Stimulated activated effector memory CD8-positive, alpha-beta T cell treated with anti-CD3 and anti-CD28 coated beads, Interleukin-12 subunit alpha, Interleukin-12 subunit beta, amount 100 ng/mL, for 72 hours (primary cell): Measurements from ENCODE around the gene ERMP1.
"Not testable (repeated sequence)": the region's sequence is repeated elsewhere in the genome, so short reads cannot be mapped to it uniquely, and the experiment has no call there.

Source experiments
- ATAC-seq: fragments of 150-1000 bp; cut with Tn5 transposase; 2 replicates; pipeline ENCODE4 v1.10.0; 2021
- DNase-seq, 2 donors: peaks; one replicate each; pipeline ENCODE4 v3.0.0; 2021 to 2022; ENCODE audit warnings: low spot score in 2 of 2
- H3K27ac Mint-ChIP-seq: one replicate; pipeline ENCODE4 v1.8.0; 2022; ENCODE audit warnings: mild to moderate bottlenecking, mixed read lengths
- H3K36me3 Mint-ChIP-seq: one replicate; pipeline ENCODE4 v1.8.0; 2022; ENCODE audit warnings: mild to moderate bottlenecking, mixed read lengths
- H3K4me1 Mint-ChIP-seq: one replicate; pipeline ENCODE4 v1.8.0; 2022; ENCODE audit warnings: mixed read lengths
- H3K4me3 Mint-ChIP-seq: one replicate; pipeline ENCODE4 v1.8.0; 2022; ENCODE audit warnings: mild to moderate bottlenecking, mixed read lengths
- H3K9me3 Mint-ChIP-seq: one replicate; pipeline ENCODE4 v1.8.0; 2022; ENCODE audit warnings: mixed read lengths

Gene ERMP1

GRCh38 chr9:5832538-5833529, at the start of gene ERMP1:
TSS of gene ERMP1 (minus strand) at chr9:5833117. CDS start at chr9:5833027, 90 bp downstream.
- DNase-seq: peak; percentile 93 to 96
- Mint-ChIP-seq H3K4me3 (peak within 1 kb of the TSS; percentile 91), H3K4me1 (peaks cover 44% of the 10 kb centered on the region), H3K9me3 (no peaks in the 10 kb centered on the region), H3K27ac (peak within 1 kb of the TSS; percentile 87), H3K36me3 (peaks cover 14% of the 10 kb centered on the region)
- ATAC-seq: peak; percentile 95

GRCh38 chr9:5882244-5883012, 49.5 kb upstream of the ERMP1 start:
- not testable (repeated sequence) for H3K9me3 Mint-ChIP-seq, H3K27ac Mint-ChIP-seq, ATAC-seq, H3K4me3 Mint-ChIP-seq, DNase-seq, H3K4me1 Mint-ChIP-seq, H3K36me3 Mint-ChIP-seq

GRCh38 chr9:5879419-5880181, 46.7 kb upstream of the ERMP1 start:
- Mint-ChIP-seq H3K9me3 (peaks cover 3% of the 10 kb centered on the region), H3K27ac (no peak overlapping the region), H3K36me3 (no peaks in the 10 kb centered on the region), H3K4me1 (peaks cover 7% of the 10 kb centered on the region), H3K4me3 (no peak overlapping the region)
- ATAC-seq (peak; percentile 89), DNase-seq (no peak)

- Mint-ChIP-seq H3K27ac (no peak overlapping the region), H3K9me3 (peaks cover 3% of the 10 kb centered on the region), H3K4me3 (no peak overlapping the region), H3K36me3 (no peaks in the 10 kb centered on the region), H3K4me1 (peaks cover 12% of the 10 kb centered on the region)
- no peak for ATAC-seq
- DNase-seq: no peak
Observed at GRCh38 chr9:5876711-5877110, 43.8 kb upstream of the ERMP1 start.

GRCh38 chr9:5876026-5876425, 43.1 kb upstream of the ERMP1 start:
- ATAC-seq (no peak), DNase-seq (no peak)
- no peak overlapping the region for H3K4me3 Mint-ChIP-seq
- peak overlapping the region; percentile 73 for H3K27ac Mint-ChIP-seq
- peaks cover 3% of the 10 kb centered on the region for H3K9me3 Mint-ChIP-seq
- H3K4me1 Mint-ChIP-seq: peaks cover 12% of the 10 kb centered on the region
- no peaks in the 10 kb centered on the region for H3K36me3 Mint-ChIP-seq

- Mint-ChIP-seq H3K4me1 (peaks cover 12% of the 10 kb centered on the region), H3K4me3 (no peak overlapping the region), H3K27ac (peak overlapping the region; percentile 37), H3K36me3 (no peaks in the 10 kb centered on the region), H3K9me3 (peaks cover 3% of the 10 kb centered on the region)
- ATAC-seq: no peak
- no peak for DNase-seq
Observed at GRCh38 chr9:5874048-5874447, 41.1 kb upstream of the ERMP1 start.

- H3K36me3 Mint-ChIP-seq: no peaks in the 10 kb centered on the region
- peak overlapping the region; percentile 37 for H3K27ac Mint-ChIP-seq
- DNase-seq: no peak
- H3K4me3 Mint-ChIP-seq: no peak overlapping the region
- H3K4me1 Mint-ChIP-seq: peaks cover 12% of the 10 kb centered on the region
- no peak for ATAC-seq
- peaks cover 3% of the 10 kb centered on the region for H3K9me3 Mint-ChIP-seq
Observed at GRCh38 chr9:5873439-5873838, 40.5 kb upstream of the ERMP1 start.

- Mint-ChIP-seq H3K36me3 (no peaks in the 10 kb centered on the region), H3K27ac (no peak overlapping the region), H3K4me3 (no peak overlapping the region), H3K9me3 (peaks cover 3% of the 10 kb centered on the region), H3K4me1 (peaks cover 12% of the 10 kb centered on the region)
- ATAC-seq (no peak), DNase-seq (no peak)
Observed at GRCh38 chr9:5872511-5872910, 39.6 kb upstream of the ERMP1 start.

- no peak for DNase-seq
- H3K27ac Mint-ChIP-seq: no peak overlapping the region
Observed at GRCh38 chr9:5871785-5872184, 38.9 kb upstream of the ERMP1 start.

GRCh38 chr9:5870691-5871090, 37.8 kb upstream of the ERMP1 start:
- no peaks in the 10 kb centered on the region for H3K36me3 Mint-ChIP-seq
- H3K27ac Mint-ChIP-seq: no peak overlapping the region
- no peaks in the 10 kb centered on the region for H3K9me3 Mint-ChIP-seq
- peaks cover 12% of the 10 kb centered on the region for H3K4me1 Mint-ChIP-seq
- H3K4me3 Mint-ChIP-seq: no peak overlapping the region
- no peak for ATAC-seq
- no peak for DNase-seq

More at GRCh38 chr9:5871785-5872184, 38.9 kb upstream of the ERMP1 start:
- H3K9me3 Mint-ChIP-seq: peaks cover 3% of the 10 kb centered on the region
- H3K36me3 Mint-ChIP-seq: no peaks in the 10 kb centered on the region
- ATAC-seq: no peak
- H3K4me3 Mint-ChIP-seq: no peak overlapping the region
- peaks cover 12% of the 10 kb centered on the region for H3K4me1 Mint-ChIP-seq

- Mint-ChIP-seq H3K36me3 (no peaks in the 10 kb centered on the region), H3K4me3 (no peak overlapping the region), H3K4me1 (peaks cover 8% of the 10 kb centered on the region), H3K27ac (no peak overlapping the region), H3K9me3 (no peaks in the 10 kb centered on the region)
- DNase-seq: no peak
- no peak for ATAC-seq
Observed at GRCh38 chr9:5870020-5870339, 37.1 kb upstream of the ERMP1 start.

GRCh38 chr9:5869315-5870019, 36.5 kb upstream of the ERMP1 start:
- Mint-ChIP-seq H3K4me3 (no peak overlapping the region), H3K36me3 (no peaks in the 10 kb centered on the region), H3K9me3 (no peaks in the 10 kb centered on the region), H3K4me1 (peaks cover 5% of the 10 kb centered on the region), H3K27ac (no peak overlapping the region)
- DNase-seq: no peak
- no peak for ATAC-seq

GRCh38 chr9:5868235-5868634, 35.3 kb upstream of the ERMP1 start:
- Mint-ChIP-seq H3K4me3 (no peak overlapping the region), H3K27ac (peak overlapping the region; percentile 45), H3K9me3 (no peaks in the 10 kb centered on the region), H3K4me1 (no peaks in the 10 kb centered on the region), H3K36me3 (no peaks in the 10 kb centered on the region)
- DNase-seq (no peak), ATAC-seq (no peak)

GRCh38 chr9:5866685-5867084, 33.8 kb upstream of the ERMP1 start:
- Mint-ChIP-seq H3K4me3 (no peak overlapping the region), H3K27ac (no peak overlapping the region), H3K36me3 (no peaks in the 10 kb centered on the region), H3K9me3 (no peaks in the 10 kb centered on the region), H3K4me1 (no peaks in the 10 kb centered on the region)
- no peak for ATAC-seq
- DNase-seq: no peak

GRCh38 chr9:5866272-5866671, 33.4 kb upstream of the ERMP1 start:
- H3K4me1 Mint-ChIP-seq: no peaks in the 10 kb centered on the region
- H3K27ac Mint-ChIP-seq: no peak overlapping the region
- no peaks in the 10 kb centered on the region for H3K9me3 Mint-ChIP-seq
- ATAC-seq: no peak
- H3K4me3 Mint-ChIP-seq: no peak overlapping the region
- H3K36me3 Mint-ChIP-seq: no peaks in the 10 kb centered on the region
- DNase-seq: no peak
